Activated CD4-positive, alpha-beta T cell treated with anti-CD3 and anti-CD28 coated beads, Interleukin-2, amount 10 ng/mL, durations not matched to agents 24 days and 14 days (primary cell): ENCODE results near the gene PSMD1. TPM values are rescaled to one million over a fixed set of nuclear protein-coding genes. Genes with fewer than 3 reads are reported as not detected.
A peak's percentile ranks its signal among the peaks of the same experiment; 100 is the strongest.
"Not testable (repeated sequence)": the region's sequence is repeated elsewhere in the genome, so short reads cannot be mapped to it uniquely, and the experiment has no call there.

Source experiments
- DNase-seq: peaks from one replicate; pipeline ENCODE4 v3.0.0; 2022
- H3K27ac Mint-ChIP-seq: one replicate; pipeline ENCODE4 v1.8.0; 2022; ENCODE audit warnings: mild to moderate bottlenecking, mixed read lengths
- H3K27me3 Mint-ChIP-seq: one replicate; pipeline ENCODE4 v1.8.0; 2022; ENCODE audit warnings: mixed read lengths
- H3K36me3 Mint-ChIP-seq: one replicate; pipeline ENCODE4 v1.8.0; 2022; ENCODE audit warnings: low read depth, mild to moderate bottlenecking, mixed read lengths
- H3K4me1 Mint-ChIP-seq: one replicate; pipeline ENCODE4 v1.8.0; 2021; ENCODE audit warnings: mixed read lengths
- H3K4me3 Mint-ChIP-seq: one replicate; pipeline ENCODE4 v1.8.0; 2022; ENCODE audit warnings: mild to moderate bottlenecking, moderate library complexity, mixed read lengths
- H3K9me3 Mint-ChIP-seq: one replicate; pipeline ENCODE4 v1.8.0; 2021; ENCODE audit warnings: mixed read lengths
- intact Hi-C: fragments of 100-400 bp; cut with micrococcal nuclease; formaldehyde crosslinking; loops from one replicate; pipeline ENCODE4 v1.15.1; 2023
- total RNA-seq: library from RNA; stranded (reverse); gene quantifications from 2 replicates; pipeline ENCODE4 v1.2.3, GENCODE V29; 2022

Gene PSMD1
- total RNA-seq, 1 donor from 2014 or later, result 200 TPM

DNA sequence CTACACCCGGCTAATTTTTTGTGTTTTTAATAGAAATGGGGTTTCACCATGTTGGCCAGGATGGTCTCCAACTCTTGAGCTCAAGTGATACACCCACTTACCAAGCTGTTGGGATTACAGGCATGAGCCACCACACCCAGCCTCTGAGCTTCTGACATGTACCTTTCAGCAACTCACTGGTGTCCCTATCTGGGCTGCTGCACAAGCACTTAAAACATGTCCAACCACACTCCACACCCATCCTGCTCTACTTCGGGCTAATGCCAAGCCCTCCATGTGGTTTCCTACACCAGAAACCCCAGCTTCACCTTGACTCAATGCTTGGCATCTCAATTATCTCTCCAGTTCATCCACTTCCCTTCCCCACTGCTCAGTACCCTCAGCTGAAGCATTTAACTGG, 119.4 kb downstream of the PSMD1 start:
- Mint-ChIP-seq H3K4me1 (peaks cover 15% of the 10 kb centered on the region), H3K36me3 (peaks cover 40% of the 10 kb centered on the region), H3K9me3 (no peaks in the 10 kb centered on the region), H3K27ac (no peak overlapping the region), H3K4me3 (no peak overlapping the region), H3K27me3 (no peaks in the 10 kb centered on the region)
- intact Hi-C loops, result no loop called here
- DNase-seq, result no peak

DNA sequence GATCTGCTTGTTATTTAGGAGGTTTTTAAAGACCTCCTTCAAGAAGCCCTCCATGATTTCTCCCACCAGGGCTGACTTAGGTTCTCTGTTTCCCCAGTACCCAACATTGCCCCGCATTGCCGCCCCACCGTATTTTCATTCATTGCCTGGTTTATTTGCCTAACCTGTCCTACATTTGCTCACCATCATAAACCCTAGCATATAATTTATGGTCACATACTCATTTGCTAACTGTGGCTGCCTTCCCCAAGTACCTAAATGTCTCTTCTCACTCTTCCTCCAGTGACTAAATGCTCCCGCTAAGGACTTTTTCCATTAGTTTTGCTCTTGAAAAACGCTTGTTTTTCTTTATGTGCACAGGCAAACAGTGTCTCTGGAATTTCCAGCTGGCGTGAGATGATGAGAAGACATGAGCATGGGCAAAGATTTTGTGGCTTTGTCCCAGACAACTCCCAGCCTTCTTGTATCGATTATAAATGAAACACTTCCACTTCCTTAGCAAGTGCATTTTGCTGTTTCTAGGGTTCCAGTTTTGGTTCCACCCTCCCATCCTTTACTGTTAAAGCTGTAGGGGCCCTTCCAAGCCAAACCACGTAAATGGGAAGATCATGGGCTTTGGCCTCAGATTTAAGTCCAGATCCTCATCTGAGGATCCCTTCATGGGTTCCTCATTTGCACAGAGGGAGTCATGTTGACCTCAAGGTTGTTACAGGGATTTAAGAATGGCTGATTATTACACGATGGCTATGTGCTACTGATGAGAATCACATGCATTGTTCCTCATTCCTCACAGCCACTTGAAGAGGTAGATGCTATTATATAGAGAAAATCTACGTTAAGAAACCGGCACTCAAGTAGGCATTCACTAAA, 120.7 kb downstream of the PSMD1 start:
- H3K4me3 Mint-ChIP-seq, result no peak overlapping the region
- H3K27me3 Mint-ChIP-seq, result no peaks in the 10 kb centered on the region
- peaks cover 15% of the 10 kb centered on the region for H3K4me1 Mint-ChIP-seq
- intact Hi-C loops, result no loop called here
- DNase-seq, result no peak
- H3K27ac Mint-ChIP-seq, result peak overlapping the region; percentile 72
- peaks cover 36% of the 10 kb centered on the region for H3K36me3 Mint-ChIP-seq
- no peaks in the 10 kb centered on the region for H3K9me3 Mint-ChIP-seq

DNA sequence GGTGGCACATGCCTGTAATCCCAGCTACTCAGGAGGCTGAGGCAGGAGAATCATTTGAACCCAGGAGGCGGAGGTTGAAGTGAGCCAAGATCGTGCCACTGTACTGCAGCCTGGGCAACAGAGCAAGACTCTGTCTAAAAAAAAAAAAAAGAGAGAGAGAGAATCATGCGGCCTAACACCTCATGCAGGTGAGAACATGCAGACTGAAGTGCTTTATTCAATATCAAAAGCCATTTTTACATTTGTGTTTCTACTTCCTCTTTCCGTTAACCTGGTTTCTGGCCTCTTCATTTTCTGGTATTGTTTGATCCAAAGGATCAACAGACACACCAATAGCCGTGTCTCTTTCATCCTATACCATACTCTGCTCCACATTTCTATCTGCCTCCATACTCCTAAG, 122.1 kb downstream of the PSMD1 start:
- H3K36me3 Mint-ChIP-seq, result peaks cover 28% of the 10 kb centered on the region
- H3K9me3 Mint-ChIP-seq, H3K27me3 Mint-ChIP-seq, H3K27ac Mint-ChIP-seq, intact Hi-C loops, DNase-seq, H3K4me3 Mint-ChIP-seq: not testable (repeated sequence)
- peaks cover 15% of the 10 kb centered on the region for H3K4me1 Mint-ChIP-seq

DNA sequence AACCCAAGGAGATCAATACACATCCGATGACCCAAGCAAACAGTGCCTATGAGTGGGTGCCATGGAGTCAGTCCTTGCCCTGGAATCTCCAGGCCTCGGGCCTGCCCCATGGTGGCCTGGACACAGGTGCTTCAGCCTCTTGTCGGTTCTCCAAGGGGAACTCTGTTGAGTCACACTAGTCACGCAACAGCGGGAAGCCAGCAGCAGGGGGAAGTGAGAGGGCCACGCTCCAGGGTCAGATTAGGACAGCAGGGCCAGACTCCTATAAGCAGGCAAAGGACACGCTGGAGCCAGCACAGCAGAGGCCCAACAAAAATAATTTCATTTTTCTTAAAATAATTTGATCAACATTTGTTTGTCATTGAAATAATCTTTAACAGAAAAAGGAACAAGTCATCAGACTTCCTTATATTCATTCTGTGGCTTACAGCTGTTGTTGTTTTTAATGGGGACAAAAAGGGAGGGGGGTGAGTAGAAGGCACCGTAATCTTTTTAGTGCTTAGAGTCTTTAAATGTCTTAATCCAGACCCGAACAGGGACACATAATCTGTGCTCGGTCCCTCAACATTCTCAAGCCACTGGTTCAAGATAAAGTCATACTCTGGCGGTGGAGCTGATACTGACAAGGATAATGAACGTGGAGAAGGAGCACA, 125.3 kb downstream of the PSMD1 start:
- Mint-ChIP-seq H3K27me3 (no peaks in the 10 kb centered on the region), H3K9me3 (no peaks in the 10 kb centered on the region), H3K4me3 (no peak overlapping the region), H3K27ac (no peak overlapping the region), H3K36me3 (peaks cover 7% of the 10 kb centered on the region), H3K4me1 (peaks cover 13% of the 10 kb centered on the region)
- intact Hi-C loops, result no loop called here
- DNase-seq, result no peak

DNA sequence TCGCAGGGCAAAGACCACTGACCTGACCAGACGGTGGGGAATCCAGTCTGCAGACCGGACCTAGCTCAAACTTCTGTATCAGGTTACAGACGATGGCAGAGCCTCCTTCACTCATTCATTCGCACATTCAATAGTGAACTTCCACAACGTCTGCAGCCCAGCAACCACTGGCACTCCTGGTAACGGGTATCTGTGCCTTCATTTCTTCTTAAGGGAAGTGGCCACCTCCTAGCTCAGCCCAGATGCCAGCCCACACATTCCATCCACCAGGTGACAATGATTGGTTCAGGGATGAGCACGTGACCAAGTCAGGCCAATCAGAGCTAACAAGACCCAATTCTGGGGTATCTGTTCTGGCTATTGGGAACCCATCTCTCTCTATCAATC, 125.8 kb downstream of the PSMD1 start:
- no peaks in the 10 kb centered on the region for H3K9me3 Mint-ChIP-seq
- no peak overlapping the region for H3K4me3 Mint-ChIP-seq
- no peak overlapping the region for H3K27ac Mint-ChIP-seq
- DNase-seq, result no peak
- intact Hi-C loops, result no loop called here
- peaks cover 2% of the 10 kb centered on the region for H3K36me3 Mint-ChIP-seq
- peaks cover 3% of the 10 kb centered on the region for H3K27me3 Mint-ChIP-seq
- H3K4me1 Mint-ChIP-seq, result peaks cover 11% of the 10 kb centered on the region

DNA sequence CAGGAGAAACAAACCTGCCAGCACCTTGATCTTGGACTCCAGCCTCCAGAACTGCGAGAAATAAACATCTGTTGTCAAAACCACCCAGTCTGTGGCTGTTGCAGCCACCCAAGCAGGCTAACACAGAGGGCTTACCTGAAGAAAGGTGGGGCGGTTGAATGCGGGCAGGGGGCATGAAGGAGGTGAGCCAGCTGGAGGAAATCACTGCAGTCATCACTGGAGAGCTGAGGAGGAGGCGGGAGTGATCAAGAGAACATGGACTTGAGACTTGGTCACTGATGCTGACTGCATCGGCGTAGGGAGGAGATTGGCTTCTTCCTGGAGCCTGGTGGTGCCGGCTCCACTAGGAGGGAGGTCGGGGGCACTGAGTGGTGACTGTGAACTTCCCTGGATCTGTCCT, 127.2 kb downstream of the PSMD1 start:
- no peak overlapping the region for H3K27ac Mint-ChIP-seq
- DNase-seq, result no peak
- intact Hi-C loops, result no loop called here
- no peaks in the 10 kb centered on the region for H3K36me3 Mint-ChIP-seq
- H3K27me3 Mint-ChIP-seq, result peaks cover 11% of the 10 kb centered on the region
- no peak overlapping the region for H3K4me3 Mint-ChIP-seq
- H3K4me1 Mint-ChIP-seq, result peaks cover 9% of the 10 kb centered on the region
- no peaks in the 10 kb centered on the region for H3K9me3 Mint-ChIP-seq

DNA sequence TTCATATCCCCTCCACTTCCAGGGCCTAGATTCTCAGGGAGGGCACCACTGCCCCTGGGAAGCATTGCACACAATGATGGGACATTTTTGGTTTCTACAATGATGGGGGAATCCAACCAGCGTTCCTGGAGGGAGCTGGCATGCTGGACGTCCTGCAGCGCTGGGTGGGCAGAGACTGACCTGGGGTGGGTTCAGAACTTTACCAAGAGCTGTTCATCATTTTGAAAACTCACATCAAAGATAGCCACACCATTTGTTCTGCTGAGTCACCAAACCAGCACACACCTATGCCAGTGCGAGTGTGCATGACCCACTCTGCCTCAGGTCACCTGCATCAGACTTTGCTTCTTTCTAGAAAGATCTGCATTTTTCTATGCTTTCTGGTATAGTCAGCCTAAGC, 127.7 kb downstream of the PSMD1 start:
- H3K9me3 Mint-ChIP-seq, result no peaks in the 10 kb centered on the region
- no peaks in the 10 kb centered on the region for H3K36me3 Mint-ChIP-seq
- peaks cover 12% of the 10 kb centered on the region for H3K27me3 Mint-ChIP-seq
- no peak overlapping the region for H3K4me3 Mint-ChIP-seq
- no peak for DNase-seq
- H3K4me1 Mint-ChIP-seq, result peaks cover 9% of the 10 kb centered on the region
- intact Hi-C loops, result no loop called here
- H3K27ac Mint-ChIP-seq, result no peak overlapping the region

DNA sequence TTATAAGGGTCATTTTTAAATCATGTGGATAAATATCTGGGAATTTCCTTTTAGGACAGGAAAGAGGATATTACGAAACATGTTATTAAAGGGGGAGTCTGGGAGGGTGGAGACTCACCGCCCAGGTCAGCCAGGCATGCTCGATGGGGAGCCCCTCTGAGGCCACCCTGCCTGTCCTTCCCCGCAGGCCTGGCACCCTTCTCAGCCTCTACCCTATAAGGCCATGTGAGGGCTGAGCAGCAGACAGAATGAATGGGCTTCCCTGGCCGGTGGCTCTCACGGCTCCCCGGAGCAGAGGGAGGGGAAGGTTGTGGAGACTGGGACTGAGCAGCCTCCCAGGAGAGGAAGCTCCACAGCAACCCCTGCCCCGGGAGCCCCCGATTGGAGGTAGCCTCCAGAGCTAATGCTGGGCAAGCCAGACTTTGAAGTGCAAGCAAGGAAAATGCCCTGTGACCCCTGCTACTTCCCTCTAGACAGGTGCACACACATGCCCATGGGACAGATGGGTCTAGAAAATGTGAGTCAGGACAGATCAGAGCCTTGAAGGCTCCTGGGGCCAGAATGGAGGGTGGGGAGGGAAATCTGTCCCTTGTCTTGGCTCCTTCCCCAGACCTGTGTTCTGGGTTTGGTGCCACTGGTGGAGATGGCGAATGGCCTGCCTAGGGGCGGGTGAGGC, 128.5 kb downstream of the PSMD1 start:
- no peaks in the 10 kb centered on the region for H3K36me3 Mint-ChIP-seq
- H3K27me3 Mint-ChIP-seq, result peaks cover 16% of the 10 kb centered on the region
- peaks cover 2% of the 10 kb centered on the region for H3K4me1 Mint-ChIP-seq
- no peak for DNase-seq
- H3K9me3 Mint-ChIP-seq, result no peaks in the 10 kb centered on the region
- intact Hi-C loops, result no loop called here
- no peak overlapping the region for H3K4me3 Mint-ChIP-seq
- no peak overlapping the region for H3K27ac Mint-ChIP-seq

DNA sequence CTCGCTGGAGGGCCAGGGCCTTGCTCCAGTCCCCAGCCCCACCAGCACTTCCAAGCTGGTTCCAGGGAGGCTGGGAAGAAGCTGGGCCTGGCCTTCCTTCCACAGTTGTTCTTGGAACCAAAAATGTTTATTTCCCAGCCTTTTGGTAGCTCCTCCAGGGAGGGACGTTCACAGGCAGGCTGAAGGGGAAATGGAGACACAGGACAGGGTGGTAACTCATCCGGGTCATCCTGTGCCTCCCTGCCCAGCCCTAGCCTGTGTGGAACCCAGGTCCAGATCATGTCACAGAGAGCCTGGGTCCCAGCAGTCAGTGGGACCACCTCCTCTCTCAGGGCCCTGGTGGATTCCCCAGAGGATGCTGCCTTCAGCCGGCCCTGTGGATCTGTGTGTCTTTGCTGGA, 129.2 kb downstream of the PSMD1 start:
- H3K4me1 Mint-ChIP-seq, result no peaks in the 10 kb centered on the region
- H3K36me3 Mint-ChIP-seq, result no peaks in the 10 kb centered on the region
- intact Hi-C loops, result no loop called here
- H3K4me3 Mint-ChIP-seq, result no peak overlapping the region
- H3K27ac Mint-ChIP-seq, result no peak overlapping the region
- DNase-seq, result no peak
- peaks cover 19% of the 10 kb centered on the region for H3K27me3 Mint-ChIP-seq
- H3K9me3 Mint-ChIP-seq, result no peaks in the 10 kb centered on the region

DNA sequence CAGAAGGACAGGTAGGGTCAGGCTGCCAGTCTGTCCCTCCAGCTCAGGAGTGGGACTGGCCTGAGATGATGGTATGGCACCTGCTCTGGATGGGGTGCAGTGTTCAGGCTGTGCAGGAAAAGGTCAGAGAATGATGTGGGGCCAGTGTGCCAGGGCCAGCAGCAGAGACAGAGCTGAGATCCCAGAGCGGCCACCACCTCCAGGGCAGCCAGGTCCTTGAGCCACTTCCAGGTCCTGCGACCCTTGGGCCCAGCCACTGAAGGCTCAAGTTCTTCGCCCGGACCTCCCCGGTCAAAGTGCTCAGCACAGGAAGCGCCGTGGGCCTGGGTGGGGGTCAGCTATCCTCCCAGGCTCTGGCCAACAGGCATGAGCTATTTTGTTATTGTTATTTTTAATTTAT, 129.7 kb downstream of the PSMD1 start:
- Mint-ChIP-seq H3K4me3 (no peak overlapping the region), H3K36me3 (no peaks in the 10 kb centered on the region), H3K27ac (no peak overlapping the region), H3K9me3 (no peaks in the 10 kb centered on the region), H3K4me1 (no peaks in the 10 kb centered on the region), H3K27me3 (peaks cover 21% of the 10 kb centered on the region)
- intact Hi-C loops, result no loop called here
- no peak for DNase-seq

DNA sequence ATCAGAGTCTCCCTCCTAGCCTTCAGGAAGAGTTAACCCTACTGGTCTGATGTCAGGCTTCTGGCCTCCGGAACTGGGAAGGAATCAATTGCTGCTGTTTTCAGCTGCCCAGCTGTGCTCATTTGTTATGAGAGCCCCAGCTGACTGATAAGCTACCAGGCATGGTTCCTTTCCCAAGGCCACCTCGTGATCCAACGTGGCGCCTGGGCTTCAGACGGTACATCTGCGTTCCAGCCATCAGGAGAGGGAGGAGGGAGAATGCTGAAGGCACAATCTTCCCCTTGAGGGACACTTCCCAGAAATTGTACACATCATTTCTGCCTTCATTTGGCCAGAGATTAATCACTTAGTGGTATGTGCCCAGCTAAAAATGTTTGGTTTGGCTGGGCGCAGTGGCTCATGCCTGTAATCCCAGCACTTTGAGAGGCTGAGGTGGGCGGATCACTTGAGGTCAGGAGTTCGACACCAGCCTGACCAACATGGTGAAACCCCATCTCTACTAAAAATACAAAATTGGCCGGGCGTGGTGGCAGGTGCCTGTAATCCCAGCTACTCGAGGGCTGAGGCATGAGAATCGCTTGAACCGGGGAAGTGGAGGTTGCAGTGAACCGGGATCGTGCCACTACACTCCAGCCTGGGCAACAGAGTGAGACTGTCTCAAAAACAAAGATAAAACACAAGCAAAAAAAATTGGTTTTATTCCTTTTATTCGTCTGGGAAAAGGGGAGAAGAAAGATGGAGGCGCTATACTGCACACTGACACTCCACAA, 131.3 kb downstream of the PSMD1 start:
- no peak overlapping the region for H3K4me3 Mint-ChIP-seq
- no peak overlapping the region for H3K27ac Mint-ChIP-seq
- H3K36me3 Mint-ChIP-seq, result no peaks in the 10 kb centered on the region
- no peaks in the 10 kb centered on the region for H3K4me1 Mint-ChIP-seq
- DNase-seq, result no peak
- H3K27me3 Mint-ChIP-seq, result peaks cover 33% of the 10 kb centered on the region
- H3K9me3 Mint-ChIP-seq, result no peaks in the 10 kb centered on the region
- intact Hi-C loops, result no loop called here

DNA sequence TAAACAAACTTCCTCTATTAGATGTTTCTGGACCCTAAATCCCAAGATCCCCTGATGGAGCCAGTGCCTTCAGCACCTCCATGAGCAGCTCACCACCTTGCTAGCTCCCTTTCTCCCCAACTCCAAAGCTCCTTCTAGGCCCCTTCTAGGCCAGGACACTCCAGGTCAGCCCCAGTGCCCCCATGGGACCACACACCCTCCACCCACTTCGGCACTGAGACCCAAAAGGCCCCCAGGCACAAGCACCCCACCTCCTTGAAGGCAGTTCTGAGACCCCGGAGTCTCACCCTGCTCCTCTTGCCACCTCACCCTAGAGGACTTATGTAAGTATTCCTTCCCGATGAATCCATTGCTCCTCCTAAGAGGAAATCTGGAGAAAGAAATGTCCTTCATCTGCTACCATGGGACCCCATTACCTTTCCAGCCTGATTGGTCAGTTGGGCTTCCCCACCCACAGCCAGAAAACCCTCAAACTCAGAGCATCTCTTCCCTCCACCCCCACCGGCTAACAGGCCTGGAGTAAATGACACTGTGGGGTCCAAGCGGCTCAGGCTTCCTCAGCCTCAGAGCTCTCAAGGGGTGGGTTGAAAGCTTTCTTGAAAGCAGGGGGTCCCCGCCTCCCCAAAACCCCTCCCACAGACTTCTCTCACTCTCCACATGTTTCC, 132.0 kb downstream of the PSMD1 start:
- Mint-ChIP-seq H3K36me3 (no peaks in the 10 kb centered on the region), H3K4me3 (no peak overlapping the region), H3K27ac (no peak overlapping the region), H3K4me1 (no peaks in the 10 kb centered on the region), H3K9me3 (no peaks in the 10 kb centered on the region), H3K27me3 (peaks cover 36% of the 10 kb centered on the region)
- intact Hi-C loops, result no loop called here
- DNase-seq, result no peak

DNA sequence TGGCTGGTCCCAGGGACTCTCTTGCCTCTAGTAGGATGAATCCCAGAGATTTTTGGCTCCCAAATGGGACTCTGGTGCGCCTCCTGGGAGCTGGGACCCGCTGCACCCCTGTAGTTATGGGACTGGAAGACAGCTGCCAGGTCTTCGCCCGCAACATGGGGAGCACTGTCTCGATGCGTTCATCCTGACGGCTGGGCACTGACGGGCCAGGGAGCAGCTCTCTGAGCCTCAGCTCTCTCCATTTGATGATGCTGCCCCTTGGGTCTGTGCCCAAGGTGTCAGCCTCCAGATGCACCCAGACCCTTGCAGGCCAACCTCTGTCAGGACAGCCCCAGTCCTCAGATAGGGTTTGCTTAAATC, 132.5 kb downstream of the PSMD1 start:
- H3K4me3 Mint-ChIP-seq, result no peak overlapping the region
- intact Hi-C loops, result no loop called here
- H3K27ac Mint-ChIP-seq, result no peak overlapping the region
- no peak for DNase-seq
- H3K9me3 Mint-ChIP-seq, result no peaks in the 10 kb centered on the region
- no peaks in the 10 kb centered on the region for H3K36me3 Mint-ChIP-seq
- H3K27me3 Mint-ChIP-seq, result peaks cover 38% of the 10 kb centered on the region
- no peaks in the 10 kb centered on the region for H3K4me1 Mint-ChIP-seq
